ENCODE measurements around the gene MNX1.

The MNX1 gene

GRCh38 chr7:157010588-157011332, at the start of gene MNX1:
MNX1 (minus strand) TSS chr7:157010663; CDS start chr7:157010350, 313 bp downstream.
- TF ChIP-seq EZH2phosphoT487 (IDR thresholded peaks at IDR 0.05; ENCODE audit: borderline replicate concordance, low read length): peak; percentile 68; the same call in 1 of the 2 replicates
- TF ChIP-seq, protein P1, sequence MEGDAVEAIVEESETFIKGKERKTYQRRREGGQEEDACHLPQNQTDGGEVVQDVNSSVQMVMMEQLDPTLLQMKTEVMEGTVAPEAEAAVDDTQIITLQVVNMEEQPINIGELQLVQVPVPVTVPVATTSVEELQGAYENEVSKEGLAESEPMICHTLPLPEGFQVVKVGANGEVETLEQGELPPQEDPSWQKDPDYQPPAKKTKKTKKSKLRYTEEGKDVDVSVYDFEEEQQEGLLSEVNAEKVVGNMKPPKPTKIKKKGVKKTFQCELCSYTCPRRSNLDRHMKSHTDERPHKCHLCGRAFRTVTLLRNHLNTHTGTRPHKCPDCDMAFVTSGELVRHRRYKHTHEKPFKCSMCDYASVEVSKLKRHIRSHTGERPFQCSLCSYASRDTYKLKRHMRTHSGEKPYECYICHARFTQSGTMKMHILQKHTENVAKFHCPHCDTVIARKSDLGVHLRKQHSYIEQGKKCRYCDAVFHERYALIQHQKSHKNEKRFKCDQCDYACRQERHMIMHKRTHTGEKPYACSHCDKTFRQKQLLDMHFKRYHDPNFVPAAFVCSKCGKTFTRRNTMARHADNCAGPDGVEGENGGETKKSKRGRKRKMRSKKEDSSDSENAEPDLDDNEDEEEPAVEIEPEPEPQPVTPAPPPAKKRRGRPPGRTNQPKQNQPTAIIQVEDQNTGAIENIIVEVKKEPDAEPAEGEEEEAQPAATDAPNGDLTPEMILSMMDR (IDR thresholded peaks at IDR 0.05; ENCODE audit: low read depth, low read length, poor library complexity, severe bottlenecking): no peak
- no peaks in the 10 kb centered on the region for H3K9me3 ChIP-seq (ENCODE audit: control insufficient read depth, insufficient read depth, low read length)
- H3K4me1 ChIP-seq (ENCODE audit: control insufficient read depth, low read length): peaks cover 13% of the 10 kb centered on the region
- H3K27me3 ChIP-seq (ENCODE audit: control insufficient read depth, low read length): peaks cover 78% of the 10 kb centered on the region
- no peaks in the 10 kb centered on the region for H3F3A ChIP-seq (ENCODE audit: control insufficient read depth, insufficient read depth)
- peak within 1 kb of the TSS; percentile 76 for H3K4me2 ChIP-seq (ENCODE audit: low read length)
- H3K9me2 ChIP-seq (replicated peaks; ENCODE audit: control insufficient read depth, low read length): no peaks in the 10 kb centered on the region
- H3K36me3 ChIP-seq (ENCODE audit: control insufficient read depth, low read length): no peaks in the 10 kb centered on the region
- peak within 1 kb of the TSS; percentile 70 for H3K4me3 ChIP-seq (ENCODE audit: low read length)
- no peaks in the 10 kb centered on the region; the same call in 1 of the 2 replicates for H4K20me1 ChIP-seq (ENCODE audit: control insufficient read depth, insufficient read depth, low read depth, low read length)
- no peaks in the 10 kb centered on the region for H3K79me2 ChIP-seq (ENCODE audit: control insufficient read depth, low read length)
- no peak within 1 kb of the TSS for H3K27ac ChIP-seq (ENCODE audit: low read depth, low read length)

- no peaks in the 10 kb centered on the region for H4K20me1 ChIP-seq (ENCODE audit: control insufficient read depth, insufficient read depth, low read depth, low read length)
- no peaks in the 10 kb centered on the region for H3F3A ChIP-seq (ENCODE audit: control insufficient read depth, insufficient read depth)
- no peak for TF ChIP-seq EZH2phosphoT487 (IDR thresholded peaks at IDR 0.05; ENCODE audit: borderline replicate concordance, low read length)
- TF ChIP-seq, protein P1 (IDR thresholded peaks at IDR 0.05; ENCODE audit: low read depth, low read length, poor library complexity, severe bottlenecking): no peak
- no peaks in the 10 kb centered on the region for H3K4me1 ChIP-seq (ENCODE audit: control insufficient read depth, low read length)
- no peak overlapping the region for H3K4me3 ChIP-seq (ENCODE audit: low read length)
- H3K27me3 ChIP-seq (ENCODE audit: control insufficient read depth, low read length): no peaks in the 10 kb centered on the region
- no peak overlapping the region for H3K4me2 ChIP-seq (ENCODE audit: low read length)
- H3K27ac ChIP-seq (ENCODE audit: low read depth, low read length): no peak overlapping the region
- H3K36me3 ChIP-seq (ENCODE audit: control insufficient read depth, low read length): no peaks in the 10 kb centered on the region
- peaks cover 4% of the 10 kb centered on the region; the same call in 1 of the 2 replicates for H3K9me3 ChIP-seq (ENCODE audit: control insufficient read depth, insufficient read depth, low read length)
- H3K9me2 ChIP-seq (replicated peaks; ENCODE audit: control insufficient read depth, low read length): no peaks in the 10 kb centered on the region
- no peaks in the 10 kb centered on the region for H3K79me2 ChIP-seq (ENCODE audit: control insufficient read depth, low read length)
These were observed 49.1 kb upstream of the MNX1 start for GRCh38 chr7:157059534-157059933.

DNA sequence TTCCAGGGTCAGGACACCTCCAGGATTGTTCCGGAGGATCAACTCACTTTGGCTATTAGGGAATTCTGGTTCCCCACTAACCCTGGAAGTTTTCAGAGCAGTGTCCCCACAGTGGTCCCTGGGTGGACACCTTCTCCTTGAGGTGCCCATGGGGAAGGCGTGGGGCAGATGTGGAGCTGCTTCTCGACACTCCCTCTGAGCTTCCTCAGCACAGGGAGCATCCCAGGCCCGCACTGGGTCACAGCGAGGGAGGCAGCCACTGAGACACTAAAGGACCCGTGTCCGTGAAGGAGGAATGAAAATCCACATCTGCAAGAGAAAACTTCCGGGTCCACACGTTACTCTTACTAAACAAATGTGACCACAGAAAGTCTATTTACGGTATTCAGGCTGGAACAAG, 48.2 kb upstream of the MNX1 start:
- Histone ChIP-seq H3K4me1 (ENCODE audit: control insufficient read depth, low read length) (no peaks in the 10 kb centered on the region), H3K36me3 (ENCODE audit: control insufficient read depth, low read length) (no peaks in the 10 kb centered on the region), H3K27ac (ENCODE audit: low read depth, low read length) (no peak overlapping the region), H3K79me2 (ENCODE audit: control insufficient read depth, low read length) (no peaks in the 10 kb centered on the region), H3F3A (ENCODE audit: control insufficient read depth, insufficient read depth) (no peaks in the 10 kb centered on the region), H3K27me3 (ENCODE audit: control insufficient read depth, low read length) (0 out of 2 replicates have a peak, but pooled peaks cover 3% of the 10 kb centered on the region), H3K9me3 (ENCODE audit: control insufficient read depth, insufficient read depth, low read length) (peaks cover 4% of the 10 kb centered on the region; the same call in 1 of the 2 replicates), H3K4me3 (ENCODE audit: low read length) (no peak overlapping the region), H4K20me1 (ENCODE audit: control insufficient read depth, insufficient read depth, low read depth, low read length) (no peaks in the 10 kb centered on the region), H3K4me2 (ENCODE audit: low read length) (no peak overlapping the region), H3K9me2 (replicated peaks; ENCODE audit: control insufficient read depth, low read length) (no peaks in the 10 kb centered on the region)
- TF ChIP-seq EZH2phosphoT487 (IDR thresholded peaks at IDR 0.05; ENCODE audit: borderline replicate concordance, low read length): no peak
- TF ChIP-seq, protein P1 (IDR thresholded peaks at IDR 0.05; ENCODE audit: low read depth, low read length, poor library complexity, severe bottlenecking): no peak
